Stimulated activated CD4-positive, alpha-beta T cell treated with anti-CD3 and anti-CD28 coated beads, TNF-alpha, amount 100 ng/mL, for 4 hours (primary cell): ENCODE data around the gene PYHIN1.
A peak's percentile ranks its signal among the peaks of the same experiment; 100 is the strongest.

Experiments used
- DNase-seq, 3 experiments: peaks; one replicate each; pipeline ENCODE4 v3.0.0-alpha.2; 2020; ENCODE audit warnings: low read depth in 3 of 3

The PYHIN1 gene

GRCh38 chr1:158931055-158931737 lies at the start of gene PYHIN1:
Gene PYHIN1 (plus strand): TSS chr1:158931552. CDS start chr1:158936911, 5,359 bp downstream.
- DNase-seq, result no peak

DNA sequence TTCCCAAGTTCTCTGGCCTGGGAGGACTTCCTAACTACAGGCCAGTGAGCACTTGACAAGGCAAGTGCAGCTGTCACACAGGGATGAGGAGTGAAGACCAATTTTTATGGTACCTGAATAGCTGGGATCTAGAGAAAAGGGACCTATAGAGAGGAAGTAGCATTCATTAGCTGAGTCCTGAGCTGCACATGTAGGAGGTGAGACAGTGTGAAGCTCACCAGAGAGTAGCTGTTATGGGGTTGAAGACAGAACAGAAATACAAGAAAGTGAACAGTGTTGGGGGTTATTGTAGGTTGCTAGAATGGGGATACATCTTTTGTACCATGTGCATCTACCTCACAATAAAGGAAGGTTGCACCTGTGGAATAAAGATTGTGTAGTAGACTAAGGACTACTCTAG lies 37.7 kb upstream of the PYHIN1 start:
- DNase-seq, result no peak

DNA sequence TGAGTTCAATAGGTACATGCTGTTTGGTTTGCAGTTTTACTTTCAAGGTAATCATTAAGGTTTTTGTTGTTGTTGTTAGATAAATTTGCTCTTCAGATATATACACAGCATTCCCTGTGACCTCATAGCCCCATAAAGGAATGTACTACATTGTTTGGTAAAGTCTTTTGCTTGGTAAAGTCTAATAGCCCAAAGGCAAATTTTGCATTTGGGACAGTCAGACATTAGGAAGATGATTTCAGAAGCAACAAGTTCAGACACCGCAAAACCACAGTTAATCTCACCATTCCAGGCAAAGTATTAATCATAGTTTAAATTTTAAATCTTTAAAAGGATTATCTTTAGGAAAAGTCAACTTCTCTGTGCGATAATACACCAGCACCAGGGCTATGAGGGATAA lies 32.6 kb upstream of the PYHIN1 start:
- no peak for DNase-seq

DNA sequence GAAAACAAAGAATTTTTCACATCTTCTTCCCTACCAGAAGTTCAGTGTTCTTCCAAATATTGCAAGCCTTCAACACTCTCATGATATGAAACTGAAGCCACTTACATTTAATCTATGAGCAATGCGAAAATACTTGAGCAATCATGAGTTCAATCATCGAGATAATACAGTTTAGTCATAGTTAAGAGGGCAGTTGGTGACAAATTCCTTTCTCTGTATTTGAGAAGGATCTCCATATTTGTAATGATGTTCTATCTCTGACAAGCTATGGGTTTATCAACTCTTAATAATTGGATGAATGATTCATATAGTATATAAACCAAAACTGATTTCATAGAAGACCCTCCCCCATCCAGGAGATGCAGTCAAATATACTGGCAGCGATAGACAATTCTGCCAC lies 29.7 kb upstream of the PYHIN1 start:
- no peak for DNase-seq

GRCh38 chr1:158916085-158916484 lies 15.3 kb upstream of the PYHIN1 start:
- DNase-seq, result no peak

- DNase-seq, result no peak
These were observed 6.7 kb upstream of the PYHIN1 start for GRCh38 chr1:158924677-158925076.

- peak in 2 of 3 experiments; percentile 4 to 20 for DNase-seq
These were observed 848 bp upstream of the PYHIN1 start for GRCh38 chr1:158930504-158930903.

GRCh38 chr1:158932171-158932570 lies 819 bp downstream of the PYHIN1 start:
- no peak for DNase-seq

DNA sequence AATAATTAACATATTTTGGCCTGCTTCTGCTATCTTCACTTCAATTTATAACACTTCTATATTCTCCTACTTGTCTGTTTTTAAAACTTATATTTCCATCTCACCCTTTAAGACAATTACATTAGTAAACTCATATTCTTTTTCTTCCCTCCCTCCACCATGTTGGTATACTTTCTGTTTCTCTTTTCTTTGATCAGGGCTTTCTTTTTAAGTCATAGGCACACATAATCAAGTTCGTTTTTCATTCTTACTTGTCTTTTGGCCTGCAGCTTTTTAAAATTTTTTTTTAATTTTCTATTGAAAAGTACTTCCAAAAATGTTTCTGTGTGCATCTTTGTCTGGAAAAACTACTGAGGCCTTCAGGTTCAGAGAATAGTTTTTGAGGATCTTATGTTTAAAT lies 2.3 kb downstream of the PYHIN1 start:
- DNase-seq, result no peak

GRCh38 chr1:158939180-158939579 lies 7.8 kb downstream of the PYHIN1 start:
- DNase-seq, result no peak

DNA sequence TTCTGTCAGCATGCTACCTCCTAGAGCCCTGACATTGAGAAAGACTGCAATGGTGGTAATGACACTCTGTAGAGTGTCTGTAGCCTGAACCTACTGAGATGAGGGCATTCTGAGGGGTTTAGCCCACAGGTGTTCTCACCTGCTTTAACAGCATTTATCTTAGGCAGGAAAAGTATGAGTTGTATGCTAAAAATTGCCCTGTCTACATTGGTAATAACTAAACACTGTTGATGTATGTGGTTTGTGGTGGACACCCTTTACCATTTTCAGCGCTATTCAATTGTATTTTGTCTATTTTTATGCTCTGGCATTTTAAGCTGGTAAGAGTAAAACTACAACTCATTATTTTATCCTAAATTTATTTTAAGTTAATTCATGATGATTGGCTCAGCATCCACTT lies 10.0 kb downstream of the PYHIN1 start:
- no peak for DNase-seq

- DNase-seq, result no peak
These were observed 11.1 kb downstream of the PYHIN1 start for GRCh38 chr1:158942490-158942889.

- DNase-seq, result no peak
These were observed 11.7 kb downstream of the PYHIN1 start for GRCh38 chr1:158943059-158943458.

DNA sequence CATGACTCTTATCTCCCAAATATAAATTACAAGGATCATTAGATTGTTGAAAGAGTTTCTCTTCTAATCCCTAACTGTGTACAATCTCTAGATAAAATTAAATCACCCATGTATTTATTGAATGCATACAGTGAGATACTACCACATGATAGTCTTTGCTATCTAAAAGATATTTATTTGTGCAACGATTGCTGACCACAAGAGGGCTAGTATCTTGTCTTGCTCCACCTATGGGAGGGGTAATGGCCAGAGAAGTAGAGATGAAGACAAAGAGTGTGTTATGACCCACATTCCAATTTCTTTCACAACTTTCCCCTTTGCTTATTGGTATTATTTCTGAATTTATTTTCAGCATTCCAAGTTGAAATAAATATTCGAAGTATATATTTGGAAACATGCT lies 13.7 kb downstream of the PYHIN1 start:
- no peak for DNase-seq

GRCh38 chr1:158946785-158947184 lies 15.4 kb downstream of the PYHIN1 start:
- no peak for DNase-seq

DNA sequence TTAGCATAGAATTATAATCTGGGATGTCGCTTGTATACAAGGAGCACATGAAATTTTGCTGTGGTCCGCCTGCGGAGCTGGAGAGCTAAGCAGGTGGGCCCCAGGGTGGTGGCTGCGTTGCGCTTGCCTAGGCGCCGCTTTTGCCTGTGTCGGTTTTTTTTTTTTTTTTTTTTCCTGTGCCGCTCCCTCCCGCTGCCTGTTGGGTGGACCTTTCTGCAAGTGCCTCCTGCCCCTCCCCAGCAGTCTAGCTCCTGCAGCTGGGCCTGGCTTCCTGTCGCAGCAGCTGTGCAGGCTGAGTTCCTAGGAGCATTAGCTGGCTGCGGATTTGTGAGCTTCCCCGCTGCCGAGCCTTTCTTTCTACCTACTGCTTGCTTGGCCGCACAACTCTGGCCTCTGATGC lies 20.6 kb downstream of the PYHIN1 start:
- DNase-seq, result no peak

DNA sequence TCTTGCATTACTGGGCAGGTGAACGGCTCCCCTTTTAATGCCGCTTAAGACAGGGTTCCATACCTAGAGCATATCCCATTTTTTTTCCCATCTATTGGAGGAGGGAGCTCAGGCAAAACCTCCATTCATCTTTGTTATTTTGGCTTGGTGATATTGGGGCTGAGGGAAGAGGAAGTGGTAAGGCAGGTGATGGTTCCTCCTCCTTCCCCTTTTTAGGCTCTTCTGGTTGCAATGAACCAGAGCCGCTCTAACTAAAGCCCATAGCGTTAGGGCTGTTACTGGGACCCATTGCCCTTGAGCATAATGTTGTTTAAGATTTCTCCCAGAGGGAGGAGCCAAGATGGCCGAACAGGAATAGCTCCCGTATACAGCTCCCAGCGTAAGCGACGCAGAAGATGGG lies 21.1 kb downstream of the PYHIN1 start:
- no peak for DNase-seq

GRCh38 chr1:158961178-158961577 lies 29.8 kb downstream of the PYHIN1 start:
- no peak for DNase-seq

DNA sequence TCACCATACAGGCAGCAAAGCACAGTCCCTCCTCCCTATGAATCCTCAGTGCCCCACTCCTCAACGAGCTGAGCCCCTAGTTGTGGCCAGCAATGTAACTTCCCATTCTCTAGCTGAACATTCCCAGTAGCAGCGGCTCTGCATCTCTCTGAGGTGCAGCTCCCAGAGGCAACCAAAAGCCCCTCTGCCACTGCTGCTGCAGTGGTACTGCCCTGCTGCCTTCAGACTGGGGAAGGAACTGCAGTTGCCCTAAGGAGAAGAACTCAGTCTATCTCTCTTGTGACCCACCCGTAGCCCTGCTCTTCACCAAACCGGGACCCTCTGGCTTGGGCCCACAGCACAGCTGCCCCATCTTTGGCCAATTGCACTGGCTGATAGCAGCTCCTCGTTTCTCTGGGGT lies 31.6 kb downstream of the PYHIN1 start:
- no peak for DNase-seq

GRCh38 chr1:158969166-158969565 lies 37.8 kb downstream of the PYHIN1 start:
- DNase-seq, result no peak

GRCh38 chr1:158969855-158970254 lies 38.5 kb downstream of the PYHIN1 start:
- DNase-seq, result no peak

DNA sequence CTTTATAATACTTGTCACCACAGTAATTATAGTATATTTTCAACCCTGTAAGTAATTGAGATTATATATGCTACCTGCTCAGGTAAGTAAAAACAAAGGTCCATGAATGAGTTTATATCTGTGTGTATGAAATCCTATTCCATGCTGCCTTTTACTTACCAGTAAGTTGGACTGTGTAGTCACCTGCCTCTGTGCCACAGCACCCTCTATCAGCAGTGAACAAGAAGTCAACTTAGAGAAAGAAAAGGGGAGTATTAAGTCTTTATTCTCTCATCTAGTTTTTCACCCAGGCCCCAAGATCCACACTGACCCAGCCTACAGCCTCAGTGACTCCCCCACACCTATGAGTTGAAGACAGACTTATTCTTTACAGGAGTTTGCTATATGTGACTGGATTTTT lies 41.5 kb downstream of the PYHIN1 start:
- no peak for DNase-seq

DNA sequence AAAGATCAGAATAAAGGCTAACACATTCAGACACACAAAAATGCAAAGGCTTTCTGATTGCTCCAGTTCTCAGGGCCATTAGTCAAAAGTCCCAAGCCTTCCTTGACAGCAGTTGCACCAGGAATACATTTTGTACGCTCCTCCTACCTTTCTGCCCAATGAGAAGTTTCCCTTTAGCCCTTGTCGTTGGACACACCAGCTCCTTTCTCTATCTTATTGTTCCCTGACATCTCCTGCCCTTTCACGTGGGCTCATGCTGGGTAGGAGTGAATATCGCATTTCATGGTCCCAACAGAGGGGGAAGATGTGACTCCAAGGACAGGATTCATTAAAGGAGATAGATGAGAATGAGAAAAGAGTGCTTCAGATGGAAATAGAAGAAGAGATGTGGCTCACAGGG lies 44.9 kb downstream of the PYHIN1 start:
- DNase-seq, result no peak

DNA sequence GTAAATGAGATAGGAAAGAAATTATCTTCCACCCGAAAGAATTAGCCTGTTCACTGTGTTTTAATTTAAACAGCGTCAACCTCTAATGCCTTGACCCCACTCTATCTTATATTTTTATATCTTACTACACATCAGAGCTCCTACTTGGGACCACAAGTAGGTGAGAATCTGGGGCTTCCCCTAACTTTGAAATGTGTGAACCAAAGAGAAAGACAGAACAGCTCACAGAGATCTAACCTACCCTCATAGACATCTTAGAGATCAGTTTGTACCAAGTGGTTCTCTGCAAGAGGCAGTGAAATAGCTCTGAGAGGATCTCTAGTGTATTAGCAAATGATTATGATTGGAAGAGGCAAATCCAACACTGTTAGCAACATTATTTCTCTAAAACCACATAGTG lies 47.4 kb downstream of the PYHIN1 start:
- no peak for DNase-seq
